B cell (primary cell): Measurements from ENCODE around the gene FHDC1. TPM values are rescaled to one million over a fixed set of nuclear protein-coding genes. Genes with fewer than 3 reads are reported as not detected.
A peak's percentile ranks its signal among the peaks of the same experiment; 100 is the strongest.

Source experiments
- ATAC-seq: fragments of 200-7000 bp; cut with Tn5 transposase; one replicate; pipeline ENCODE4 v1.10.0; 2021; ENCODE audit warnings: low read depth, mild to moderate bottlenecking, moderate number of reproducible peaks, moderate library complexity
- CTCF ChIA-PET: fragments of 350-600 bp; sonication (Branson Sonifier 250); formaldehyde crosslinking; loops from one replicate; lab custom pipeline; 2021; ENCODE audit warnings: antibody characterized with exemption, inconsistent platforms; lab: Charles Lee
- POLR2A ChIA-PET: fragments of 350-600 bp; sonication (Branson Sonifier 250); formaldehyde crosslinking; loops from one replicate; lab custom pipeline; 2021; ENCODE audit warnings: antibody characterized with exemption; lab: Charles Lee
- DNase-seq: peaks from one replicate; pipeline ENCODE4 v3.0.0; 2013
- H2AFZ ChIP-seq: 2 replicates; pipeline ENCODE4 v1.6.1; 2012; ENCODE audit warnings: mild to moderate bottlenecking, low read depth, low read length; ENCODE audit not compliant: insufficient read depth, poor library complexity, severe bottlenecking
- H3K27ac ChIP-seq, 2 donors: 1 replicate in 1 of 2; 2 replicates in 1 of 2; pipeline ENCODE4 v1.5.1; 2012 to 2013; ENCODE audit warnings: low read length in 2 of 2, mild to moderate bottlenecking in 2 of 2, moderate library complexity in 1 of 2
- H3K27me3 ChIP-seq, 4 experiments: fragments of 200-600 bp in 1 of 4; sonication (generic) in 1 of 4; replicated peaks in 1 of 4; 1 replicate in 2 of 4; 2 replicates in 2 of 4; pipeline versions ENCODE4 v1.6.1 to v1.7.0; 2013 to 2016; ENCODE audit warnings: low read length in 3 of 4, mild to moderate bottlenecking in 2 of 4, mixed read lengths in 1 of 4, moderate library complexity in 1 of 4; ENCODE audit not compliant: insufficient read depth in 4 of 4, control insufficient read depth in 3 of 4; ENCODE audit errors: control extremely low read depth in 1 of 4
- H3K36me3 ChIP-seq, 2 experiments: replicated peaks in 1 of 2; 1 replicate in 1 of 2; 2 replicates in 1 of 2; pipeline versions ENCODE4 v1.6.1 to v1.7.1; 2013; ENCODE audit warnings: low read length in 1 of 2; ENCODE audit not compliant: insufficient read depth in 2 of 2, control insufficient read depth in 1 of 2; ENCODE audit errors: control extremely low read depth in 1 of 2, extremely low read depth in 1 of 2
- H3K4me1 ChIP-seq, 2 donors: fragments of 200-600 bp in 1 of 2; sonication (generic) in 1 of 2; 1 replicate in 1 of 2; 2 replicates in 1 of 2; pipeline versions ENCODE4 v1.5.1 to v1.6.1; 2013 to 2017; ENCODE audit warnings: low read length in 2 of 2; ENCODE audit not compliant: control insufficient read depth in 2 of 2, insufficient read depth in 2 of 2
- H3K4me2 ChIP-seq: replicated peaks from 2 replicates; pipeline ENCODE3; 2012; ENCODE audit warnings: mild to moderate bottlenecking, low read depth, low read length; ENCODE audit not compliant: poor library complexity, severe bottlenecking
- H3K4me3 ChIP-seq, 5 experiments: fragments of 200-600 bp in 1 of 5; sonication (generic) in 1 of 5; 1 replicate in 3 of 5; 2 replicates in 2 of 5; pipeline versions ENCODE4 v1.5.1 to v1.7.0; 2011 to 2016; ENCODE audit warnings: low read length in 4 of 5, mild to moderate bottlenecking in 4 of 5, low read depth in 2 of 5, control low read depth in 1 of 5, moderate library complexity in 1 of 5; ENCODE audit not compliant: insufficient read depth in 1 of 5; ENCODE audit errors: control extremely low read depth in 1 of 5, extremely low read depth in 1 of 5
- H3K79me2 ChIP-seq: fragments of 200-600 bp; sonication (generic); one replicate; pipeline ENCODE4 v1.6.0; 2016; ENCODE audit warnings: low read length; ENCODE audit not compliant: control insufficient read depth, insufficient read depth
- H3K9ac ChIP-seq: fragments of 200-600 bp; sonication (generic); 2 replicates; pipeline ENCODE4 v1.6.1; 2017; ENCODE audit warnings: mild to moderate bottlenecking, low read length, moderate library complexity
- H3K9me3 ChIP-seq, 3 donors: one replicate each; pipeline versions ENCODE4 v1.6.1 to v1.7.1; 2013; ENCODE audit warnings: low read length in 2 of 3; ENCODE audit not compliant: control insufficient read depth in 2 of 3, insufficient read depth in 1 of 3; ENCODE audit errors: control extremely low read depth in 1 of 3
- H4K20me1 ChIP-seq: 2 replicates; pipeline ENCODE4 v1.6.0; 2012; ENCODE audit warnings: mild to moderate bottlenecking, low read length; ENCODE audit not compliant: insufficient read depth, control insufficient read depth, poor library complexity, severe bottlenecking
- H3K27ac Mint-ChIP-seq: one replicate; pipeline ENCODE4 v1.8.0; 2021; ENCODE audit warnings: mixed read lengths
- H3K27me3 Mint-ChIP-seq: one replicate; pipeline ENCODE4 v1.8.0; 2021; ENCODE audit warnings: mixed read lengths
- H3K4me1 Mint-ChIP-seq: one replicate; pipeline ENCODE4 v1.8.0; 2021; ENCODE audit warnings: mixed read lengths
- H3K4me3 Mint-ChIP-seq: one replicate; pipeline ENCODE4 v1.8.0; 2021; ENCODE audit warnings: mixed read lengths
- H3K9me3 Mint-ChIP-seq: one replicate; pipeline ENCODE4 v1.8.0; 2022; ENCODE audit warnings: mixed read lengths; ENCODE audit not compliant: insufficient read depth
- CTCF ChIP-seq: fragments of 200-600 bp; IDR thresholded peaks from one replicate; pipeline ENCODE4 v1.8.0; 2022; ENCODE audit warnings: antibody characterized with exemption, mild to moderate bottlenecking
- EZH2 ChIP-seq: IDR thresholded peaks from 2 replicates; pipeline ENCODE4 v1.6.1; 2012; ENCODE audit warnings: borderline replicate concordance, low read depth, mild to moderate bottlenecking, moderate library complexity, low read length; ENCODE audit not compliant: insufficient read depth, poor library complexity, severe bottlenecking
- WGBS: methylation state at CpG from one replicate; pipeline ENCODE4 v1.1.5; 2013; ENCODE audit warnings: missing lambda C conversion rate; ENCODE audit not compliant: insufficient coverage; 5-methylcytosine and 5-hydroxymethylcytosine counted together
- intact Hi-C: fragments of 100-400 bp; cut with micrococcal nuclease; formaldehyde crosslinking; loops from one replicate; pipeline ENCODE4 v1.10.0; 2022
- polyA plus RNA-seq: library from polyadenylated mRNA; depleted of rRNA; stranded (reverse); fragments of >200 nt; gene quantifications from 2 replicates; pipeline ENCODE4 v1.2.3, GENCODE V29; 2012
- total RNA-seq, 2 donors: library from RNA; stranded (reverse); fragments of 120-200 nt in 1 of 2; gene quantifications; 1 replicate in 1 of 2; 2 replicates in 1 of 2; pipeline versions ENCODE4 v1.2.3 to v1.2.4, GENCODE V29; 2013 to 2022

The FHDC1 gene
- total and polyA plus RNA-seq, 2 donors (not counting 1 experiment from before 2014, with no cell fraction given) = 0.13 to 0.57 TPM

GRCh38 chr4:153010146-153010545, 74.0 kb downstream of the FHDC1 start:
- no peaks in the 10 kb centered on the region for H3K27me3 Mint-ChIP-seq
- peak overlapping the region; percentile 54 for H3K27ac Mint-ChIP-seq
- no peaks in the 10 kb centered on the region for H3K79me2 ChIP-seq
- peaks cover 4 to 24% (median 14%) of the 10 kb centered on the region in 3 donors for H3K9me3 ChIP-seq
- intact Hi-C loops = no loop called here
- CTCF ChIA-PET = interaction anchor here (1.1 to 1.3 kb wide), 2 partner anchors 73 to 75 kb away, joined by 4 to 5 read pairs; no protein-coding TSS in a partner anchor
- 55% methylated on average over 2 of the region's 3 CpGs for WGBS
- no peaks in the 10 kb centered on the region for H3K36me3 ChIP-seq
- DNase-seq (no peak), ATAC-seq (no peak)
- H3K27ac ChIP-seq = no peak overlapping the region
- H3K4me3 ChIP-seq = peak overlapping the region in 1 of 5 experiments; percentile 18
- peaks cover 10% of the 10 kb centered on the region for H3K9me3 Mint-ChIP-seq
- H2AFZ ChIP-seq = no peak overlapping the region
- POLR2A ChIA-PET = no interaction called here
- TF ChIP-seq EZH2 = no peak
- TF ChIP-seq CTCF = no peak
- H3K4me1 ChIP-seq = peaks cover 40 to 50% of the 10 kb centered on the region in 2 donors
- peaks cover 53% of the 10 kb centered on the region for H3K4me1 Mint-ChIP-seq
- H4K20me1 ChIP-seq = no peaks in the 10 kb centered on the region
- no peaks in the 10 kb centered on the region for H3K27me3 ChIP-seq
- H3K4me2 ChIP-seq = no peak overlapping the region
- no peak overlapping the region for H3K9ac ChIP-seq
- peak overlapping the region; percentile 13 for H3K4me3 Mint-ChIP-seq

GRCh38 chr4:153013202-153013977, 77.3 kb downstream of the FHDC1 start:
- Histone ChIP-seq H4K20me1 (no peaks in the 10 kb centered on the region), H3K36me3 (no peaks in the 10 kb centered on the region), H3K27ac (no peak overlapping the region), H3K4me3 (no peak overlapping the region), H3K27me3 (no peaks in the 10 kb centered on the region), H3K9me3 (peaks cover 4 to 33% (median 14%) of the 10 kb centered on the region in 3 donors), H2AFZ (peak overlapping the region; percentile 13), H3K4me1 (peaks cover 27 to 30% of the 10 kb centered on the region in 2 donors), H3K4me2 (no peak overlapping the region), H3K79me2 (no peaks in the 10 kb centered on the region), H3K9ac (no peak overlapping the region)
- Mint-ChIP-seq H3K4me1 (peaks cover 34% of the 10 kb centered on the region), H3K27me3 (no peaks in the 10 kb centered on the region), H3K27ac (peak overlapping the region; percentile 47), H3K9me3 (peaks cover 10% of the 10 kb centered on the region), H3K4me3 (peak overlapping the region; percentile 18)
- intact Hi-C loops = no loop called here
- TF ChIP-seq CTCF = no peak
- no peak for TF ChIP-seq EZH2
- CTCF ChIA-PET = interaction anchor here (1.3 kb wide), 1 partner anchor 70 kb away, joined by 3 read pairs; no protein-coding TSS in a partner anchor
- POLR2A ChIA-PET = interaction anchor here (0.5 kb wide), 1 partner anchor 27 kb away, joined by 3 read pairs; no protein-coding TSS in a partner anchor
- ATAC-seq (no peak), DNase-seq (peak; percentile 16)
- WGBS = 88% methylated on average over 2 of the region's 5 CpGs
